ENCODE measurements around the gene DCT.

- no peak for TF ChIP-seq EZH2 (IDR thresholded peaks at IDR 0.05; ENCODE audit: low read depth)
- no peak for TF ChIP-seq CTCF (conservative IDR thresholded peaks at IDR 0.05)
These were observed 65.3 kb downstream of the DCT start for GRCh38 chr13:94414141-94414540.
